Heart left ventricle (tissue), 16 donors: ENCODE data around the gene CACNA1E. TPM values are rescaled to one million over a fixed set of nuclear protein-coding genes. Genes with fewer than 3 reads are reported as not detected.
A peak's percentile ranks its signal among the peaks of the same experiment; 100 is the strongest.

Experiments
- ATAC-seq, 4 donors: fragments of 200-7000 bp; cut with Tn5 transposase; one replicate each; pipeline ENCODE4 v1.9.1; 2020 to 2022; ENCODE audit warnings: moderate library complexity in 4 of 4, mild to moderate bottlenecking in 3 of 4, moderate number of reproducible peaks in 1 of 4
- DNase-seq, 5 donors: peaks; one replicate each; pipeline ENCODE4 v3.0.0-alpha.2; 2020
- H3K27ac ChIP-seq, 12 donors: fragments of 200-600 bp; sonication (generic) in 4 of 12; one replicate each; pipeline versions ENCODE4 v1.5.0 to v1.8.0; 2016 to 2022; ENCODE audit warnings: mild to moderate bottlenecking in 2 of 12
- H3K27me3 ChIP-seq, 9 donors: fragments of 200-600 bp; sonication (generic) in 2 of 9; one replicate each; pipeline versions ENCODE4 v1.5.1 to v1.8.0; 2016 to 2022; ENCODE audit warnings: mild to moderate bottlenecking in 3 of 9
- H3K36me3 ChIP-seq, 9 donors: fragments of 200-600 bp; sonication (generic) in 2 of 9; one replicate each; pipeline versions ENCODE4 v1.5.0 to v1.8.0; 2018 to 2022; ENCODE audit warnings: mild to moderate bottlenecking in 2 of 9
- H3K4me1 ChIP-seq, 12 donors: fragments of 200-600 bp; sonication (generic) in 4 of 12; one replicate each; pipeline versions ENCODE4 v1.5.0 to v1.8.0; 2016 to 2022; ENCODE audit warnings: mild to moderate bottlenecking in 3 of 12
- H3K4me3 ChIP-seq, 12 donors: fragments of 200-600 bp; sonication (generic) in 4 of 12; one replicate each; pipeline versions ENCODE4 v1.5.0 to v1.8.0; 2017 to 2022; ENCODE audit warnings: mild to moderate bottlenecking in 9 of 12, moderate library complexity in 4 of 12
- H3K9me3 ChIP-seq, 12 donors: fragments of 200-600 bp; sonication (generic) in 4 of 12; one replicate each; pipeline versions ENCODE4 v1.5.0 to v1.8.0; 2016 to 2022; ENCODE audit warnings: mild to moderate bottlenecking in 1 of 12
- CTCF ChIP-seq, 12 donors: fragments of 200-600 bp; sonication (generic) in 4 of 12; IDR thresholded peaks; one replicate each; pipeline versions ENCODE4 v1.5.0 to v1.8.0; 2018 to 2022; ENCODE audit warnings: antibody characterized with exemption in 12 of 12, mild to moderate bottlenecking in 5 of 12
- POLR2A ChIP-seq, 2 donors: fragments of 450-650 bp; IDR thresholded peaks; one replicate each; pipeline ENCODE4 v1.6.1; 2017; ENCODE audit warnings: antibody characterized with exemption in 2 of 2, mild to moderate bottlenecking in 2 of 2, moderate library complexity in 2 of 2
- WGBS, 4 donors: extraction: QIAGEN DNeasy Blood & Tissue Kit in 2 of 4; methylation state at CpG; one replicate each; pipeline versions ENCODE4 v1.1.5 to v1.1.7; 2013 to 2018; 5-methylcytosine and 5-hydroxymethylcytosine counted together
- intact Hi-C, 10 donors: fragments of 100-400 bp; cut with DNase I; formaldehyde crosslinking; loops; one replicate each; pipeline versions ENCODE4 v1.11.1 to v1.14.2; 2022
- polyA plus RNA-seq, 2 donors: library from polyadenylated mRNA; stranded (reverse); fragments of 200-250 nt; gene quantifications; one replicate each; pipeline ENCODE4 v1.2.3, GENCODE V29; 2013
- total RNA-seq, 9 donors: library from RNA; depleted of rRNA in 2 of 9; stranded (reverse); fragments of >200 nt in 2 of 9; fragmentation: NEBNext Ultra II Directional in 3 of 9; extraction: Animal tissue kit (Norgen Biotek cat#: 25700) in 3 of 9; gene quantifications; one replicate each; pipeline versions ENCODE4 v1.1.0 to v1.2.4, GENCODE V29; 2016 to 2023
- donor health status: ischemic (EF 13 %, LVEDD 7.1; RV severe dilation, severe dysfunction).
- donor health status: healthy with polysubstance abuse.
- donor health status: DM: no; HTN: yes; CAD: no.
- donor health status: DM: no; HTN: no; CAD: no.
- donor health status: ischemic (EF 25% LVEDD 6.9; RV normal size, moderate dysfunction).
- donor health status: ischemic (EF 25% LVEDD 5.7; RV mildly dilated, moderate dysfunction).
- donor health status: healthy.
- donor health status: DM: yes; HTN: yes; CAD: no.
- donor health status: ischemic (EF 35%, LVEDD 5.7; RV mildly dilated, moderate dysfunction).
- donor health status: nonischemic (EF 11% LVEDD 7.7; RV severe dilation, severe dysfunction).
- donor health status: DM: yes; HTN: yes; CAD: no.
- donor health status: PGD.
- donor health status: ischemic (EF 29% LVEDD 5.4; RV normal size, mild dysfunction).
- donor health status: nonischemic (EF 23%, LVEDD 6.1; RV moderate dilation, normal function).

The CACNA1E gene
- total and polyA plus RNA-seq, 11 donors: 0.02 to 1.9 (median 0.10) TPM

- no peak for TF ChIP-seq POLR2A (IDR thresholded peaks at IDR 0.05)
- no peak for TF ChIP-seq CTCF (IDR thresholded peaks at IDR 0.05)
Measured at GRCh38 chr1:181442181-181442525, 41.2 kb upstream of the CACNA1E start.

GRCh38 chr1:181443231-181443853 is 40.0 kb upstream of the CACNA1E start:
- Histone ChIP-seq H3K4me1 (no peaks in the 10 kb centered on the region), H3K9me3 (peaks cover 0 to 8% (median 0%) of the 10 kb centered on the region in 12 donors), H3K27ac (no peak overlapping the region), H3K27me3 (peaks cover 0 to 27% (median 0%) of the 10 kb centered on the region in 9 donors), H3K4me3 (no peak overlapping the region), H3K36me3 (no peaks in the 10 kb centered on the region)
- TF ChIP-seq POLR2A (IDR thresholded peaks at IDR 0.05) (no peak), CTCF (IDR thresholded peaks at IDR 0.05) (no peak)
- intact Hi-C loops: no loop called here
- DNase-seq: no peak
- ATAC-seq: no peak
- WGBS, 4 donors: 78 to 82% (median 81%) methylated on average over 3 of the region's 3 CpGs

More at GRCh38 chr1:181442181-181442525, 41.2 kb upstream of the CACNA1E start:
- no peak overlapping the region for H3K27ac ChIP-seq
- H3K9me3 ChIP-seq: no peaks in the 10 kb centered on the region
- ATAC-seq (peak in 1 of 4 donors; percentile 31), DNase-seq (no peak)
- no peak overlapping the region for H3K4me3 ChIP-seq
- H3K36me3 ChIP-seq: no peaks in the 10 kb centered on the region
- H3K27me3 ChIP-seq: peaks cover 0 to 25% (median 0%) of the 10 kb centered on the region in 9 donors
- intact Hi-C loops: no loop called here
- no peaks in the 10 kb centered on the region for H3K4me1 ChIP-seq

GRCh38 chr1:181445436-181445835 is 37.9 kb upstream of the CACNA1E start:
- intact Hi-C loops: no loop called here
- H3K4me1 ChIP-seq: no peaks in the 10 kb centered on the region
- ATAC-seq (no peak), DNase-seq (no peak)
- H3K27ac ChIP-seq: no peak overlapping the region
- peaks cover 0 to 24% (median 0%) of the 10 kb centered on the region in 9 donors for H3K27me3 ChIP-seq
- H3K36me3 ChIP-seq: no peaks in the 10 kb centered on the region
- peaks cover 0 to 8% (median 0%) of the 10 kb centered on the region in 12 donors for H3K9me3 ChIP-seq
- TF ChIP-seq CTCF (IDR thresholded peaks at IDR 0.05): no peak
- no peak for TF ChIP-seq POLR2A (IDR thresholded peaks at IDR 0.05)
- no peak overlapping the region for H3K4me3 ChIP-seq

- Histone ChIP-seq H3K4me1 (no peaks in the 10 kb centered on the region), H3K27ac (no peak overlapping the region), H3K4me3 (no peak overlapping the region), H3K27me3 (peaks cover 0 to 20% (median 0%) of the 10 kb centered on the region in 9 donors), H3K36me3 (no peaks in the 10 kb centered on the region), H3K9me3 (peaks cover 0 to 8% (median 0%) of the 10 kb centered on the region in 12 donors)
- 24 to 48% (median 32%) methylated on average over 3 of the region's 3 CpGs for WGBS, 4 donors
- no peak for TF ChIP-seq POLR2A (IDR thresholded peaks at IDR 0.05)
- TF ChIP-seq CTCF (IDR thresholded peaks at IDR 0.05): no peak
- intact Hi-C loops: no loop called here
- no peak for DNase-seq
- no peak for ATAC-seq
Measured at GRCh38 chr1:181448461-181448860, 34.9 kb upstream of the CACNA1E start.
